Fibroblast of pulmonary artery (primary cell): ENCODE data around the gene TPSAB1.

Experiments used
- DNase-seq: peaks from one replicate; pipeline ENCODE4 v3.0.0-alpha.2; 2010; ENCODE audit warnings: low read depth
- H3K4me3 ChIP-seq: replicated peaks from 2 replicates; pipeline ENCODE4 v1.5.1; 2011; ENCODE audit warnings: low read depth, mild to moderate bottlenecking, control low read depth, low read length, moderate library complexity
- TF ChIP-seq, protein P1 (sequence below): IDR thresholded peaks from 2 replicates; pipeline ENCODE4 v1.5.1; 2011; ENCODE audit warnings: mild to moderate bottlenecking, control low read depth, low read length, inconsistent platforms; ENCODE audit errors: missing control alignments

TPSAB1 gene

DNA sequence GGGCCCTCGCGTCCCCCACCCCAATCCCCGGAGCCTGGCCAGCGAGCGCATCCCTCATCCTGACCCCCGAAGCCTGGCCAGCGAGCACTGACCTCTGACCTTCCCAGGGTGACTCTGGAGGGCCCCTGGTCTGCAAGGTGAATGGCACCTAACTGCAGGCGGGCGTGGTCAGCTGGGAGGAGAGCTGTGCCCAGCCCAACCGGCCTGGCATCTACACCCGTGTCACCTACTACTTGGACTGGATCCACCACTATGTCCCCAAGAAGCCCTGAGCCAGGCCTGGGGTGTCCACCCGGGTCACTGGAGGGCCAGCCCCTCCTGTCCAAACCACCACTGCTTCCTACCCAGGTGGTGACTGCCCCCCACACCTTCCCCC, 17.7 kb downstream of the TPSAB1 start:
- TF ChIP-seq, protein P1, sequence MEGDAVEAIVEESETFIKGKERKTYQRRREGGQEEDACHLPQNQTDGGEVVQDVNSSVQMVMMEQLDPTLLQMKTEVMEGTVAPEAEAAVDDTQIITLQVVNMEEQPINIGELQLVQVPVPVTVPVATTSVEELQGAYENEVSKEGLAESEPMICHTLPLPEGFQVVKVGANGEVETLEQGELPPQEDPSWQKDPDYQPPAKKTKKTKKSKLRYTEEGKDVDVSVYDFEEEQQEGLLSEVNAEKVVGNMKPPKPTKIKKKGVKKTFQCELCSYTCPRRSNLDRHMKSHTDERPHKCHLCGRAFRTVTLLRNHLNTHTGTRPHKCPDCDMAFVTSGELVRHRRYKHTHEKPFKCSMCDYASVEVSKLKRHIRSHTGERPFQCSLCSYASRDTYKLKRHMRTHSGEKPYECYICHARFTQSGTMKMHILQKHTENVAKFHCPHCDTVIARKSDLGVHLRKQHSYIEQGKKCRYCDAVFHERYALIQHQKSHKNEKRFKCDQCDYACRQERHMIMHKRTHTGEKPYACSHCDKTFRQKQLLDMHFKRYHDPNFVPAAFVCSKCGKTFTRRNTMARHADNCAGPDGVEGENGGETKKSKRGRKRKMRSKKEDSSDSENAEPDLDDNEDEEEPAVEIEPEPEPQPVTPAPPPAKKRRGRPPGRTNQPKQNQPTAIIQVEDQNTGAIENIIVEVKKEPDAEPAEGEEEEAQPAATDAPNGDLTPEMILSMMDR: no peak
- H3K4me3 ChIP-seq: no peak overlapping the region

GRCh38 chr16:1258906-1259759, 18.6 kb downstream of the TPSAB1 start:
- no peak overlapping the region for H3K4me3 ChIP-seq
- DNase-seq: no peak
- TF ChIP-seq, protein P1: no peak

More for the DNA sequence above, 17.7 kb downstream of the TPSAB1 start:
- DNase-seq: no peak

DNA sequence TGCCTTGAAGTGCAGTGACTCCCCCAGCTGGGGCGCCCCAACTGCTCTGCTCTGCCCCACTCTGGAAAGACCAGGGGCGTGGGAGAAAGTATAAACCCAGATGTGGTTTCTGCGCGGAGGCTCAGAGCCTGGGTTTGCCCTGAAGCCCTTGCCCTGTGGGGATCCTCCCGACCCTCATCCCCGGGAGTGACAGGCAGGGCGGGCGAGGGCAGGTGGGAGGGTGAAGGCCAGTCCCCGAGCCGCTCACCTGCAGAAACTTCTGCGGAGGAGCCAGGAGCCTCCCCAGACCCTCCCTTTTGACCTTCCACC, 19.2 kb downstream of the TPSAB1 start:
- TF ChIP-seq, protein P1: no peak
- no peak for DNase-seq

DNA sequence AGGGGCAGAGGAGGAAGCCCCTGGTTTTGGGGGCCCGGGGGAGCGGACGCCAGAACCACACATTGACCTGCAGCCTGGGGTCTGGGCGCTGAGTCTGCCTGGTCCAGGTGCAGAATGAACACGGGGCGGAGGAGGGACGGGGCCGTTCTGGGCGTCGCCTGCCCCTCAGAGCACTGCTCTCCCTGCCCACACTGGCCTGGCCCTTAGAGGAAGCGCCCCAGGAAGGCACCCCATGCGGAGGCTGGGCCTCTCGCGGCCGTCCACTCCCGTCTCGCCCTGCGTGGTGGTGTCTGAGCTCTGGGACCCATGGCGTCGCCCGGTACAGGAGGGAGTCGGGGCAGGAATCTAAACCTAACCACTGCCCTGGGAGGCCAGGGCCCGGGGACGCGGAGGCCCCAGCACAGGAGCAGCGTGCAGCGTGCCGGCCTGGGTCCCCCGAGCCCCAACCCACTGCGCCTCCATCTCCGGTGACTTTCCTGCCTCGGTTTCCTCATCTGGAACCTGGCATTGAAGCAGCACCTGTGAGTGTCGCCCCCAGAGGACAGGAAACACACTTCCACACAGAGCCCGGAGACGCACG, 19.7 kb downstream of the TPSAB1 start:
- TF ChIP-seq, protein P1: no peak
- no peak for DNase-seq
- H3K4me3 ChIP-seq: no peak overlapping the region

More for the DNA sequence above, 19.2 kb downstream of the TPSAB1 start:
- no peak overlapping the region for H3K4me3 ChIP-seq

DNA sequence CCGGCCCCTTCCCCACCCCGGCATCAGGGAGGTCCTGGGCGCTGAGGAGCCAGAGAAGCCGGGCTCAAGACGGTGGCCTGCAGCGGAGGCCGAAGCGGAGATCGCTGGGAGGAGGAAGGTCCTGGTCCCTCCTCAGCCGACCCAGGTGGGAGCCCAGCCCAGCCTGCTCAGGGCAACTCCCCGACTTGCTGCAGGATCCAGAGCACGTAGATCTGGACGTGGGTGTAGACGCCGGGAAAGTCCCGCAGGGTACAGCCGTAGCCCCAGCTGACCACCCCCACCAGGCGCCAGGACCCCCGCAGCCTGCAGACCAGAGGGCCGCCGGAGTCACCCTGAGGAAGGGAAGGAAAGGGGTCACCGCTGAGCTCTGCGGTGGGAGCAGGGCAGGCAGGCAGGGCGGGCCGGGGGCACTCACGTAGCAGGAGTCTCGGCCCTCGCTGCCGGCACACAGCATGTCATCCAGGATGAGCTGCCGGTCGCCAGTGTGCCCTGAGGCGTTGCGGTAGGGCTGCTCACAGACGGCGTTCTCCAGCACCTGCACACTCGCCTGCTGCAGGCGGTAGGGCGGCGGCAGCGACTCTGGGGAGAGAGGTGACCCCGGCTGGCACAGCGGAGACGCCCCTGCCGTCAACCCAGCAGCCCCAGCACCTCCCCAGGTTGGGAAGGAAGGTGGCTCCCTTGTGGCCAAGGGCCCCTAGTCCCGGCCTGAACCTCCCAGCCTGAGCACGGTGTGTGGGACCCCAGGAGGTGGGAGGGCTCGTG, 20.8 kb downstream of the TPSAB1 start:
- DNase-seq: no peak
- H3K4me3 ChIP-seq: no peak overlapping the region
- TF ChIP-seq, protein P1: no peak

- no peak overlapping the region for H3K4me3 ChIP-seq
- TF ChIP-seq, protein P1: no peak
- DNase-seq: no peak
These were observed 21.8 kb downstream of the TPSAB1 start for GRCh38 chr16:1262210-1262845.
